Embryonic facial prominence (tissue), 1 donor: Measurements from ENCODE around the gene SEC23B.
"Not testable (repeated sequence)": the region's sequence is repeated elsewhere in the genome, so short reads cannot be mapped to it uniquely, and the experiment has no call there.

Experiments
- DNase-seq: peaks from one replicate; pipeline ENCODE4 v3.0.0-alpha.2; 2016; ENCODE audit errors: extremely low spot score

SEC23B gene

DNA sequence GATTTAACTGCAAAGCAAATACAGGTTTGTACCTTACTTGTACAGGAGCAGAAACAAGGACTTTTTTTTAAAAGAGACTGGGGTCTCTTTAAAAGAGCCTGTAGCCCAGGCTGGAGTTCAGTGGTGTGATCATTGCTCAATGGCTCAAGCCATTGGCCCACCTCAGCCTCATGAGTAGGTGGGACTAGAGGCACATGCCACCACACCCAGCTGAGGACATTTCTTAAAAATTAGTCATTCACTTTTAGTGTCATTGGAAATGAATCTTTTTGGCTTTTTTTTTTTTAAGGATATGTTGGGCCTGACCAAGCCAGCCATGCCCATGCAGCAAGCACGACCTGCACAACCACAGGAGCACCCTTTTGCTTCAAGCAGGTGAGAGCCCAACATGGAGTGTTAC lies 16.9 kb downstream of the SEC23B start:
- no peak for DNase-seq

DNA sequence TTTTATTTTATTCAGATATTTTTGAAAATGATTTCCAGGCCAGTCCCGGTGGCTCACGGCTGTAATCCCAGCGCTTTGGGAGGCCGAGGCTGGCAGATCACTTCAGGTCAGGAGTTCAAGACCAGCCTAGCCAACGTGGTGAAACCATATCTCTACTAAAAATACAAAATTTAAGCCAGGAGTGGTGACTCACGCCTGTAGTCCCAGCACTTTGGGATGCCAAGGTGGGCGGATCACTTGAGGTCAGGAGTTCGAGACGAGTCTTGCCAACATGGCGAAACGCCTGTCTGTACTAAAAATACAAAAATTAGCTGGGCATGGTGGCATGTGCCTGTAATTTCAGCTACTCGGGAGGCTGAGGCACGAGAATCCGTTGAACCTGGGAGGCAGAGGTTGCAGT lies 19.0 kb downstream of the SEC23B start:
- DNase-seq = not testable (repeated sequence)

DNA sequence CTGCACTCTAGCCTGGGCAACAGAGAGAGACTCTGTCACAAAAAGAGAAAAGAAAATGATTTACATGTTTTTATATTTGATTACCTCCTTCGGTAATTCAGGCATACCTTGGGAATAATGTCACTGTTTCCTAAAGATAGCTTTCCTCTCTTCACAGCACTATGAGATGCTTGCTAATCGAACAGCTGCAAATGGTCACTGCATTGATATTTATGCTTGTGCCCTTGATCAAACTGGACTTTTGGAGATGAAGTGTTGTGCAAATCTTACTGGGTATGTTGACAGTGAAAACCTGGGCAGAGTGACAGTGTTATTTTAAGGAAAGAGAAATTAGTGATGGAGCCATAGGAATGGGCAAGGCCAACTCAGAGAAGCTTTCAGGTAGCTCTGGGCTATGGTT lies 19.6 kb downstream of the SEC23B start:
- DNase-seq = no peak

DNA sequence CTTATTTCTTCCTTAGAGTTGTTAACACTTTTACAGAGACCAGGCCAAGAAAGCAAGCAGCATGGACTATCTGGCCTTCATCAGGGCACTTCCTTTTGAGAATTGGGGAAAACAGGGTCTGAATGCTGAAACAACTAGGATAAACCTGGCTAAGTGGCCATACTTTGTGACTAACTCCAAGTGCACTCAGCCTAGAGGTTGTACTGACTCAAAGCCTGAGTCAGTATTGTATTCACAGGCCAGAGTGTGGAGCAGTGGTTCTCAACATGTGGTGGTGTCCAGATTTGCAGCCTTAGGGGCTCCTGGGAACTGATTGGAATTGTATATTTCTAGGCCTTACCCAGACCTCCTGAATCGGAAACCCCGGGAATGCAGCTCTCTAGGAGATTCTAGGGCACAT lies 20.1 kb downstream of the SEC23B start:
- no peak for DNase-seq

GRCh38 chr20:18529041-18529440 lies 21.3 kb downstream of the SEC23B start:
- DNase-seq = no peak

GRCh38 chr20:18532626-18533025 lies 24.9 kb downstream of the SEC23B start:
- no peak for DNase-seq

DNA sequence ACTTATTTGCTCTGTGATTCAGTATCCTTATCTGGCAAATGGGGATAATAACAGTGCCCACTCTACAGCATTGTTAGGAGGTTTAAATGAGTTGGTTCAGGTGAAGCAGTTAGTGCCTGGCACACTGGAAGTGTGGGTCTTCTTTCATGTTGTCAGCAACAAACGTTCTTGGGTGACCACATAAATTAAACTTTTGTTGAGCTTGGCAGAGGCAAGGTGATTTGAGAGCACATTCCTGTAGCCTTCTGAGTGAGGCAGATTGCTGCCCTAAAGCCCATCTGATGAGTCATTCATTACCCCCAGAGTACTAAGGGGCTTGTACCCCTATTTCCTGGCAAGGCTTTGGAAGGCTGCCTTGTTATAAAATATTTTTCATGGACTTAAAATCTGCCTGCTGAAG lies 25.8 kb downstream of the SEC23B start:
- no peak for DNase-seq

- no peak for DNase-seq
Observed at GRCh38 chr20:18533978-18534644, 26.4 kb downstream of the SEC23B start.

DNA sequence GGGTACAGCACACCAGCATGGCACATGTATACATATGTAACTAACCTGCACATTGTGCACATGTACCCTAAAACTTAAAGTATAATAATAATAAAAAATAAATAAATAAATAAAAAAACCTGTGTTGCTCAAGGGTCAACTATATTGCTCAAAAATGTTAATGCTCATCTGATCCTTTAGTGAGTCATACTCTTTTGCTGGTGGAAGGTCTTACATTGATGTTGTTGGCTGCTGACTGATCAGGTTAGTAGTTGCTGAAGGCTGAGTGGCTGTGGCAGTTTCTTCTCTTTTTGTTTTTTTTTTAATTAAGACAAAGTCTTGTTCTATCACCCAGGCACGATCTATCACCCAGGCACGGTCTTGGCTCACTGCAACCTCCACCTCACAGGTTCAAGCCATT lies 29.9 kb downstream of the SEC23B start:
- no peak for DNase-seq

- no peak for DNase-seq
Observed at GRCh38 chr20:18541741-18542140, 34.0 kb downstream of the SEC23B start.

GRCh38 chr20:18543216-18543615 lies 35.5 kb downstream of the SEC23B start:
- DNase-seq = no peak

DNA sequence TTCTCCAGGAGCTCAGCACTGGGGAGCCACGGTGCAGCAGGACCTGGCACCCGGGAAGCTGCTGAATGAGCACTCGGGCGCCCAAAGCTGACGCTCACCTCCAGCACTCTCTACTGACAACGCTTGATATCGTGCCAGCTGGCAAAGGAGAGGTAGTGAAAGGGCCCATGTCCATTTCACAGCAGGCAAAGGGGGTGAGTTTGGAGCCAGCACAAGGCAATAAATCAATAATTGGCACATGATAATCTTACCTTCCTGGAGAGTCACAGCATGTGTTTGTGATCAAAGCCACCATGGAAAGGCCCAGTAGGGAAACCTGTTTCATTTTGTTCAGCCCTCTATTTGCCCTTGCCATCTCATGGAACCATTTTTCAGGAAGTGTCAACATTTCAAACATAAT lies 36.2 kb downstream of the SEC23B start:
- DNase-seq = no peak

GRCh38 chr20:18545566-18545965 lies 37.8 kb downstream of the SEC23B start:
- DNase-seq = no peak

- no peak for DNase-seq
Observed at GRCh38 chr20:18548465-18548864, 40.7 kb downstream of the SEC23B start.

DNA sequence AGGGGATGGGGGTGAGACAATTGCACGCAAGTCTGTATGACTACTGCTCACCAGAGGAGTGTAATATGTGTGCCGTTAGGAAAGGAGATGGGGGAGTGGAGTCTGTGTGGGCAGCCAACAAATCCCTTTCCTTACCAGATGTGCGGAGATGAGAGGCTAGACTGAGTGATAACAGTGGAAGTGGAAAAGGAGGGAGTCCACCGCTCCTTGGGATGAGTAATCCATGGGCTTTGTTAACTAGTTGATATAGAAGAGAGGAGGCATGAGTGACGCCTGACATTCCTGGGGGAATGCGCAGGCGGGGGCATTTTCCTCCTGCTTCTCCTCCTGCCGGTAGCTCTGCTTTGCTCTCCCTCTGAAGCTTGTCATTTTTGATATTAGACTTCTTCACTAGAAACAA lies 46.0 kb downstream of the SEC23B start:
- DNase-seq = no peak

DNA sequence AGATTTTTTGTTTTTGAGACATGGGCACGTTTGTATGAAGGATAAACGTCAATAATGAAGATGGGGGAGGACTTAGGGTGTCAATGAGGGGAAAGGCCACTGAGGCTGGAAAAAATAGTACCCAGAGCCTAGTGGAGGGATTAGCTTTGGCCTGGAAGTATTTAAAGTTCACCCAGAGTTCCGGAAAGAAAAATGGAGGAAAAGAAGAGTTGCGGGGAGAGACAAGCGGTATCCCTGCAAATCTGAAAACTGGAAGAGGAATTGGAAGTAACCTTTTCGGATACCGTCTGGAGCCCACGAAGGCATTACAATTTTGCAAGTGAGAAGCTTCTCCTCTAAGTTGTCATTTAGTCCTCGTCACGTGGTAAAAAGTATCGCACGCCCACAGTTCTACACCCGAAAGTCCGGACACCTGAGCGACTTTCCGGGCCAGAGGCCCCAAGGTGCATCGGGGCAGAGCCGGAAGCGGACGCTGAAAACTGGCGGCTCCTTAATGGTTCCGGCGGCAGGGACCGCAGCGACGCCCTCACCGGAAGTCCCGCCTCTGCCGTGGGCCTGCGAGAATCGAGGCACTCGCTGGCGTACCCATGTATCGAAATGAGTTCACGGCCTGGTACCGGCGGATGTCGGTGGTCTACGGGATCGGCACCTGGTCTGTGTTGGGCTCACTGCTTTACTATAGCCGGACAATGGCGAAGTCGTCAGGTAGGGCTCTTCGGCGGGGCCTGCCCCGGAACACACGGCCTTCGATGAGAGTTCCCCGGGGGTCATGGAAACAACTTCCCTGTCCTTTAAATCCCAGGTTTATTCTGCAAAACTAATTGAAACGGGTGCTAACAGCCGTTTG lies 59.4 kb downstream of the SEC23B start, which contains the start of gene SMIM26:
SMIM26 (plus strand) TSS at position 541 of the 847 bp plus-strand sequence; CDS start at position 588, 47 bp downstream.
- peak; percentile 85 for DNase-seq

DNA sequence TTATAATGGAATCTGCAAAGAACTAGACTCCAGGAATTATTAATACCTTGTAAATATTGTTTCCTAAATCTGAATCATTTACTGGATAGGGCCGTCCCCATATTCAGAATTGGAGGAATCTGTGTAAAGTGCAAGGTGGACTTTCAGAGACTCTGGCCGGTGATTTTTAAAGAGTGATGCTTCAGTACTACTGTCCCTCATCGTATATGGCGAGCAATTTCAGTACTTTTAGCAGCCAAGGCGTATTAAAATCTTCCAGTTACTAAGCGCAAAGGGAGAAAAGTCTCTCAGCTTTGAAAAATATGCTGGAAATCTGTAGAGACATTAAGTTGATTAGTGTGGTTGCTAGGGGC lies 60.0 kb downstream of the SEC23B start:
- DNase-seq = no peak

DNA sequence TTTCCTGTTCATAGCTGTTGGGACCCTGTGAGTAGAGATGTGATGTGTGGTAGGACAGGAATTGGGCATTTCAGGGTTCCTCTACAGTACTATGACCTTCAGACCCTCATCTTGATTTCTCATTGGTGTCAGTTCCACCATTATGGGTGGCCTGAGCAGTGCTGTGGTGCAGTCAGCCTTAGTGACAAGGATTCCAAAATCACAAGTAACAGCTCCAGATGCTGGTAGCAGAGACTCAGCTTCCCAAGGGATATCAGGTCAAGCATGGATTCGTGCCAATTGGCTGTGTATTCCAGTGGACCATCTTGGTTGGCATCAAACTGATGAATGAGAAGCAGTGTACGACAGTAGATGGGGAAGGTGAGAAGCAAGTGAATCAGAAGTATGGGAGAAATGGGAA lies 63.3 kb downstream of the SEC23B start:
- no peak for DNase-seq

GRCh38 chr20:18571578-18571977 lies 63.8 kb downstream of the SEC23B start:
- DNase-seq = no peak

DNA sequence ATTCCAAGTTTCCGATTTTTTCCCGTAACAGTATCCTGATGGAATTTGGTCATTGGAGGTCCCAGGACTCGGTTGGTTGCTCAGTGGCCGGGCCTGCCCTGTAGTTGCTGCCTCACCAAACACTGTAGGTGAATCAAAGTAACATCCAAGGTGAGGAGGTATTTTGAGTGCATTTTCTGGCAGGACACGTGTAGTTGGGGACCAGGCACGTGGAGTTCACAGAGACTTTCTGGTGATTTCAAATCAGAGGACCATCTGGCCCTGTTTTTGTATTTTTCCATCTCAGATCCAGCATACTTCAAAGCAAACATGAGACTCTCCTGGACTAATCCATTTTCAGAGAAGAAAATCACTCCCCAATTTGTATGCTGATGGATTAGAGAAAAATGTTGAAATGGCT lies 70.2 kb downstream of the SEC23B start:
- DNase-seq = no peak

- no peak for DNase-seq
Observed at GRCh38 chr20:18578581-18578980, 70.8 kb downstream of the SEC23B start.

- DNase-seq = no peak
Observed at GRCh38 chr20:18580012-18580411, 72.3 kb downstream of the SEC23B start.

- no peak for DNase-seq
Observed at GRCh38 chr20:18585134-18585533, 77.4 kb downstream of the SEC23B start.
